SIG-M5 treated with dmso at 0.1 percent for 504 hours (cell line): ENCODE measurements around the gene PLCL1.

Experiments
- DNase-seq: peaks from one replicate; lab custom pipeline; 2025; ENCODE audit not compliant: unreplicated experiment; lab: John Stamatoyannopoulos, UW

Gene PLCL1

GRCh38 chr2:198102120-198102519, 297.7 kb downstream of the PLCL1 start:
- DNase-seq, result no peak

DNA sequence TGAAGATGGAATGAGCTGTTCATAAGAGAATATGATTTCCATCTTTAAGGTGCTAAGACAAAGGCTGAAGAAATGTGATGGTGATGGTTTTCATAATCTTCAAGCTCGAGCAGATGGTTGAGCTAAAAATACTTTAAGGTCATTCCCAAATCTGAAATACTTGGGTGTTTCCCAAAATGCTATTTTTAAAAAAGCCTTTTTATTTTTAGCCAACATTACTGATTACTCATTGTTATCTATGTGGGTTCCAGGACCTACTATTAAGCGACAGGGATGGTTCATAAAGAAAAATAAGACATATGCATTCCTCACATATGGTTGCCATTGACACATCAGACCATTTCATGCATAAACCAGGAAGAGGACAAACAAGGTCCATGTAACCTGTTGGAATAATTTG, 298.5 kb downstream of the PLCL1 start:
- DNase-seq, result no peak

DNA sequence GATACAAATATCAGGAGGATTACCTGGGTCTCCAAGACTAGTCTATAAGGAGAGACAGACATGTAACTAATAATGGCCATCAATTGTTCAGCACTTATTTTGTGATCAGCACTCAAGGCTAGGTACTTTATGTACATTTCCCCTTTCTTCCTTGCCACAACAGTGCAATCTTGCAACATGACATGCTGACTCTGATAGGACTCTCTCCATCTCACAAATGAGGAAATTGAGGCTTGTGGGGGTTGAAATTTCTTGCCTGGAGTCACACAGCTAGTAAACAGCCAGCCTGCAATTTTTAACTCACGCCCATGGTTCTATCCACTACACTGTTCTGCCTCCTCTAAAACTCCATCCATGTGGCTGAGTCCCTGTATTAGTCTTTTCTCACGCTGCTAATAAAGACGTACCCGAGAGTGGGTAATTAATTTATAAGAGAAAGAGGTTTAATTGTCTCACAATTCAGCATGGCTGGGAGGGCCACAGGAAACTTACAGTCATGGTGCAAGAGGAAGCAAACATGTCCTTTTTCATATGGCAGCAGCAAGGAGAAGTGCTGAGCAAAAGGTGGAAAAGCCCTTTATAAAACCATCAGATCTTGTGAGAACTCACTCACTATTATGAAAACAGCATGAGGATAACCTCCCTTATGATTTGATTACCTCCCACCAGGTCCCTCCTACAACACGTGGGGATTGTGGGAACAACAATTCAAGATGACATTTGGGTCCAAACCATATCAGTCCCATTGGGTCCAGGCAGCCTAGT, 302.4 kb downstream of the PLCL1 start:
- peak; percentile 95 for DNase-seq

- DNase-seq, result no peak
These were observed 308.9 kb downstream of the PLCL1 start for GRCh38 chr2:198113316-198113715.

DNA sequence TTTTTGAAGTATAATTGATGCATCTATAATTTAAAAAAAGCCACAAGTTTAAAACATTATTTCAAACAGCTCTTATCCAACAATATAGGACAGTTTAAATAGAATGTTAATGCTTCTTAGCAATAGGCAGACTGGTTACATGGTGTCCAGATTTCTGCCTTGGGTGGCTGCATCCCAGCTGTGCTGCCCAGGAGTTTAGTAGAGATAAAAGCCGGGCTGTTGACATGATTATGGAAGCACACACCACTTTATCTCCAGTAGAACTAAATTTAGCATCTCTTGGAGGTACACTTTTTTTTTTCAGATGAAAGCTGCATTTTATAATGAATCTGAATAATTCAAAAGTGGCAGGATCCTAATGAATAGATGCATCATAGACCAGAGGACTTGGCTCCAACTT, 309.7 kb downstream of the PLCL1 start:
- no peak for DNase-seq

GRCh38 chr2:198115201-198115600, 310.8 kb downstream of the PLCL1 start:
- DNase-seq, result no peak

DNA sequence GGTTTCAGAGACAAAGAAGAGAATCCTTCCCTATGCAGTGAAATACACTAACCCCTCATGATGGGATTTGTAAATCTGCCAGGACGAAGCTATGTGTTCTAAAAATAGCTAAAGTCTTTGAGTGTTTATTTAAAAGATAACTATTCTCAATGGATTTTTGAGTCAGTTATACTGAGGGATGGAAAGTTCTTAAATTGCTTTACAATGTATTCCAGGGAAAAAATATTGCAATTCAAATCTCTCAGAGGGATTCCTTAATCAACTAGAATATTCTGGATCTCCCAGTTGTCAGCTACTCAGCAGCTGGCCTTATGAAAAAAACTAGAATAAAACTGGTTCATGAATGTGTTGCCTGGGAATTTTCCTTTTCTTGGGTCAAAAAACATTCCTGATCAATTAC, 312.4 kb downstream of the PLCL1 start:
- DNase-seq, result no peak

DNA sequence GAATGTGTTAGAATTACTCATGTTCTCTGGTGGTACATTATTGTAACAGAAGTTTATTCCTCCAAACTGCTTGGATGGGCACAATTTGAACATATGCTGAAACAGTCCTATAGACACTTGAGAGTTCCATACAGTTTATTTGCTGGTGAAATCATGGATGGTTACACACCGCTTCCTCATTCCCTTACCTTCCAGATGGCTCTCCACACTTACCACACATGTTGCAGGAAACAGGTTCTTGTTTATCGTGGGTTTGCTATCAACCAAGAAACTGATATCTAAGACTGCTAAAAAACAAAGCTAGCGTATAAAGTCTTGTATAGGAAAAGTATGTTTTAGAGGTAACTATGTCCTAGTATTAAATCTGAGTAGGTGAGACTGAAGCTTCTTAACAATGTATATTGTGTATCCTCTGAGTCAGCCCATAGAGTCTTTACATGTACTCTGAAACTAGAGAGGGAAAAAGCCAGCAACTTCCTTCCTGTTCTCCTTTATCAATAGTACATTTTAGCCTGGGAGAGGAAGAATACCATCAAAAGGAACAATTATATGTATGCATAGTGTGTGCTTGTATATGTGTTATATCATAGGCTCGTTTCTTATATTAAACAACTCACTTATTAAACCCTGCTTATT, 313.1 kb downstream of the PLCL1 start:
- no peak for DNase-seq

GRCh38 chr2:198127627-198128026, 323.2 kb downstream of the PLCL1 start:
- peak; percentile 53 for DNase-seq

- DNase-seq, result peak; percentile 22
These were observed 325.2 kb downstream of the PLCL1 start for GRCh38 chr2:198129609-198130008.

GRCh38 chr2:198134293-198134955, 330.0 kb downstream of the PLCL1 start:
- DNase-seq, result no peak

GRCh38 chr2:198135481-198135934, 331.1 kb downstream of the PLCL1 start:
- no peak for DNase-seq

DNA sequence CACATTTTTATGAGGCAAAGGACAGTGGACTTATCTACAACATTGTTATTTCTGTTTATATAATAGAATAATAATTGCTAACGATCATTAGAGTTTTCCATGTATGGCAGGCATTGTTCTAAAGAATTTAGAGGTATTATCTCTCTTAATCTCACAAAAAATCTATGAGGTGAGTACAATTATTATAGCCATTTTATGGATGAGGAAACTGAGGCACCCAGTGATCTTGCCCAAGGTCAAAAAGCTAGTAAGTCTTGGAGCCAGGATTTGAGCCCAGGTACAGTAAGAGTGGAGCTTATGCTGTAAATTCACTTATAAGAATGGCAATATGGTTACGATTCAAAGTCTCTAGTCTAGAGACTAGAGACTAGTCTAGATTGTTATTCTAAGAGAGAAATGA, 331.7 kb downstream of the PLCL1 start:
- no peak for DNase-seq

DNA sequence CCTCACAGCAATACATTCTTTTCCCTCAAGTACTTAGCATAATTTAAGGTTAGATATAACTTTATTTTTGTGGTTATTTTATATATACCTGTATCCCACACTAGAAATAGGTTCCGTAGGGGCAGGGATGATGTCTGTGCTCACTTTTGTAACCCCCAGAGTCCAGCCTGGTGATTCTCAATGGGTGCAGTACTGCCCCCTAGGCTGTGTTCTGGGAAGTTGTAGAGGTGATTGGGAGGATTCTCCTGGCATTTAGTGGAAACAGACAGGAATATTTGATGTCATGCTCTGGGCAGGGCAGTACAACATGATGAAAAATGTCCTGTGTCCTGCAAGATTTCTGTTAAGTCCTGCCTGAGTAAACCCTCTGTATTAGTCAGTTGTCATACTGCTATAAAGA, 333.3 kb downstream of the PLCL1 start:
- DNase-seq, result no peak

DNA sequence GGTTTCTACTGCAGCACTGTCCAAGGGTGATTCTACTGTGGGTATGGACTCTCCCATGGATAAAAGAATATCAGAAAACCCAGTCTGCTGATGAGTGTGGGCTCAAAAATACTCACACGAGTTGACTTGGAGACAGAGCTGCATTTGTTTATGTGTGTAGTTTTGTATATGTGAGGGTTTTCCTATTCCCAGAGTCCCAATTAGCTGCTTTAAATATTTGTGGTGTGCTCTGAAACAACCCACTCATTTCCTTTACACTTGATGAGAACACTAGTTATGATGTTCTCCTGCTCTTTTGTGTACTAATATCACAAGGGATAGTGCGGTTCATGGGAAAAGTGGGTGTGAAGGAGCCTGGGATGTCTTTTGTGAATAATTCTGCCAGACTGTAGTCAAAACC, 337.3 kb downstream of the PLCL1 start:
- no peak for DNase-seq

- DNase-seq, result no peak
These were observed 338.8 kb downstream of the PLCL1 start for GRCh38 chr2:198143156-198143555.

GRCh38 chr2:198143793-198144192, 339.4 kb downstream of the PLCL1 start:
- DNase-seq, result no peak

DNA sequence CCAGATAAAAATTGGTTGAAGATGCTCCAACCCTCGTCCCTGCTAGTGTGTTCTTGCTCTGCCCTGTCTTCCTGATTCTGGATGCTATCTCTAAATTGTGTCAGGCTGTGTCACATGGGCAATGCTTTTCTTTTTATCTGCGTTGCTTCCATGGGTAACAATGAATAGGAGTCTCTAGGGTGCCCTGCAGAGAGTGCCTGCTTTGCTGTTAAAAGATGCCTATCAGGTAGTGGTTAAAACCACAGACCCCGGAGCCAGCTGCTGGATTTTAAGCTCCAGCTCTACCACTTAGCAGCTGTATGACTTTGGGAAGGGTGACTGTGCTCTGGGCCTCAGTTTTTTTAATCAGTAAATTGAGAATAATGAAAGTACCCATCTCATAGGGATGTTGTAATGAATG, 340.3 kb downstream of the PLCL1 start:
- DNase-seq, result no peak

- DNase-seq, result no peak
These were observed 342.1 kb downstream of the PLCL1 start for GRCh38 chr2:198146346-198146940.

GRCh38 chr2:198157314-198157713, 352.9 kb downstream of the PLCL1 start:
- no peak for DNase-seq

DNA sequence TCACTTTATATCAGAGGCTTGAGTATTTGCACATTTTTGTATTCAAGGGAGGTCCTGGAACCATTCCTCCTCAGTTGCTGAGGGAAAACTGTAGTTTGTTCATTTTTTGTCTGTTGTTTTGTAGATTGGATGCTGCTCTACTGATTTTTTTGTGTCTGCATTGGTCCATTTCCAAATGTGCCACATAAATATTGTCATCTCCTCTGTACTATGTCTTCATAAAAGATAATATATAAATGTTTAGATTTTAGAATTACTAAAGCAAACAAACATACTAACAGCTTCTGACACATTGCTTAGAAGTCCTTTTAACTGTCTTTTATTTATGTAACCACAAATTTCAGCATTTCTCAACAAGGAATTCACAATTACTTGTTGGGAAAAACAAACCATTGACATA, 356.8 kb downstream of the PLCL1 start:
- DNase-seq, result no peak

DNA sequence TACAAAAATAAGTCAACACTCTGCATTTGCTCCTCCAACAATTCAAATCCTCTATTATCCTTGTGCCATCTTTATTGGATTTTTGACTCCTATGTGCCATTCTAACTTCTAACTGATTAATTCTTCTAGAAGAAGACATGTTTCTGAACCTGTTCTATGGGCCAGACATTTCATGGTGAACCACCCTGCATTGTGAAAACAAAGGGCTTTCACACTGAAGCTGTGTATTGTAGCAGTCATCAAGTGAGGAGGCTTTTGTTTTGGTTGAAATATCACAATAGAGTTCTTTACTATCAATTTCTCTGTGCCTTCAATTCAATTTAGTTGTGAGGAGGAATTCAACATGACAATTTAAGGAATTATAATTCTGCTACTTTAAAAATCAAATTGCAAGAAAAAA, 357.9 kb downstream of the PLCL1 start:
- no peak for DNase-seq
